ENCODE data around the gene VSIR.

- TF ChIP-seq POLR2A (IDR thresholded peaks at IDR 0.05; ENCODE audit: extremely low read depth, insufficient read length) (no peak), CTCF (IDR thresholded peaks at IDR 0.05; ENCODE audit: low read depth, low read length) (no peak)
Observed at GRCh38 chr10:71756311-71757191, 16.8 kb downstream of the VSIR start.
